Retina (tissue), 1 donor: ENCODE measurements around the gene ANKRD44.
A peak's percentile ranks its signal among the peaks of the same experiment; 100 is the strongest.

Experiments used
- DNase-seq: peaks from one replicate; pipeline ENCODE4 v3.0.0-alpha.2; 2016

ANKRD44 gene

DNA sequence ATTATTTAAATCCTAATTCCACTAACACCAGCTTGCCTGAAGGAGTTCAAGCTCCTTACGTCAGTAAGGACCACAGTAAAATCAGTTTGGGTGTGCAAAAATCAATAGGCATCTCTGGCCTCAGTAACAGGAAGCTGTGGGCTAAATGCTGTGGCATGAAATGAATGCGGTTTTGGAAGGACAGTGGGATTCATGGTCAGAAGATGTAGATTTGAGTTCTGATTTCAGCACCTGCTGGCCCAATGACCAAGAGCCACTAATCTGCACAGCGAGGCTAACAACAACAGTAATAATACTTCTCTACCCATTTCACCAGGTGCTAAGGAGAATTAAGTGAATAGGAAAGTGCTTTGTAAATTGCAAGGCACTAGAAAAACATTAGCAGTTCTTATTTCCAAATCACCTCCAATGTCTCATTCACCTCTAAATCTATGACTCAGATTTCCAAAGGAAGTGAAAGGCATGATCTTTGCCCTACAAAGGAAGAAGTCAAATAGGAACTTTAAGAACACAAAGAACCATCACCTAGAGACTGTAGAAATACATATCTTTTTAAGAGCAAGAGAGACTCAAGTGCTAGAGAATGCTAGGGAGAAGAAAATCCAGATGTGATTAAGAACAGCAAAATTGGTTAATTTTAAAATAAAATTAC lies 172.6 kb downstream of the ANKRD44 start:
- no peak for DNase-seq

DNA sequence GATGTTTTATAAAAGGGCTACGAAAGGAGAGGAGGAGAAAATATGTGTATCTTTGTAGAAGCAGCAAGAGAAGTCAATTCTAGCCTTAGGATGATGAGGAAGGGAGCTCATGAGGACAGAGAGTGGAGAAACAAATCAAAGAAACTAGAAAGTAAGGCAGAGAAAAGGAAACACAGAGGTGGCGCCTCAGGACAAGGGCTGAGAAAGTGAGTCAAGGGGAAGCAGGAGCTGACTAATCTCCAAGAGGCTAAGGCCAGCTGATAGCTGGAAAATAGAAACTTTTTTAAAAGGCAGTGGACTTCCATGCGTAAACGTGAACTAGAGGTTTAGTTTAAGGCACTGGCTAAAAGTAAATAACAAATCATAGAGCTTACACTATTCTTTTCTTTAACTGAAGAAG lies 173.3 kb downstream of the ANKRD44 start:
- DNase-seq = no peak

DNA sequence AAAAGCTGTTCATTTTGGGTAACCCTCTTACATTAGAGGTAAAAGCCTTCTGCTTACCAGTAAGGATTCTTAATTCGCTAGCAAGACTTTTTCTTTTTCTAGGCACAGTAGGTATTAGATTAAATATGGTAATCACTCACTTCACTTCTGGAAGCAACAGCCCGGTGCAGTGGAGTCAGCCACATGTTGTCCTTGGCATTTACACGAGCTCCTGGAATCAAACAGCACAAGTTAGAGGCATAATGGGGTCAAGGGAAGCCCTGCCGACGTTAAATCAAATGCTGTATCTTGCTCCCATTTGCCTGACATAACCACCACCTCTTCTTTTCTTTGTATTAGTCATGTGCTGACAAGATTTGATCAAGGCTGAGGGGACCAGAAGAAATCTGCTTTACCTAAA lies 174.1 kb downstream of the ANKRD44 start:
- no peak for DNase-seq

DNA sequence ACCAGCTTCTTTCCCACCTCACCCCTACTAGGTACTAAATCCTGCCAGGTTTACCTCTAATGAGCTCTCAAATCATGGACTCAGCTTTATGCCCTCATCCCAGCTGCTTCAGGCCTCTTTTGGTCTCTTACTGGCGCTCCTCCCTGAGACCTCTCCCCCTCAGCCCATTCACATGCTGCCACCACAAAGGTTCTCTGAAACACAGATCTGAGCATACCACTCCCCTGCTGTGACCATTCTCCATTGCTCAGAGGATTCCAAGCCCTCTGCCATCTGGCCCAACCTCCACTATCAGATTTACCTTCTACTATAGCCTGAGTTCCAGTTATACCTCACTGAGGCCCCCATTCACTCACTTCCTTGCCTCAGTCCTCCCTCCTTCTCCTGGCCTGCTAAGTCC lies 174.8 kb downstream of the ANKRD44 start:
- DNase-seq = no peak

DNA sequence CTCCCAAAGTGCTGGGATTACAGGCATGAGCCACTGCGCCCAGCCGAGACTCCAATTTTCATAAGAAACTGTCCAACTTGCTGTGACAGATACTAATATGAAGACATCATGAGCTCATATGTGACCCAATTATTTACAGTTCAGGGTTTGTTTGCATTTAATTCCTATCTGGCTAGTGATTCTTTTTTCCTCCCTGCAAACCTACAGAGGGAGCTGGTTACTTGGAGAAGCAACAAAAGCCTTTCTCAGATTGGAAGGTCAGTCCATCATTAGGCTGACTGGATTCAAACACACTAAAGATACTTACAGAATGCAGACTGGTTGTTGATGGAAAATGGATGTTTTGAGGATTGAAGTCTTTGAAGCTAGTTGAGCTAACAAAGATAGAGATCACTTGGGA lies 176.4 kb downstream of the ANKRD44 start:
- DNase-seq = no peak

DNA sequence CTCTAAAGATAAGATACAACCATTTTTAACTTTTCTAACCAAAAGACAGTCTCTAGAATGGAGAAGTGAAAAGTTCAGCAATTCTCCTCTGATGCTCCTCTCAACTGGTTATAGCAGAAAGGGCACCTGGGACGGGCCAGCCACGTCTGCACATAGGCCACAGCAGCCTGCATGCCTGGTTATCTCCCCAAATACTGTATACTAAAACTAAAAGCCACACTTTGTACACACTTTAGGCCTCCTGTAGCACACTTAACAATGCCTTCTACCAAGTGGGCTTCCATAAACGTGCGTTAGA lies 179.1 kb downstream of the ANKRD44 start:
- no peak for DNase-seq

DNA sequence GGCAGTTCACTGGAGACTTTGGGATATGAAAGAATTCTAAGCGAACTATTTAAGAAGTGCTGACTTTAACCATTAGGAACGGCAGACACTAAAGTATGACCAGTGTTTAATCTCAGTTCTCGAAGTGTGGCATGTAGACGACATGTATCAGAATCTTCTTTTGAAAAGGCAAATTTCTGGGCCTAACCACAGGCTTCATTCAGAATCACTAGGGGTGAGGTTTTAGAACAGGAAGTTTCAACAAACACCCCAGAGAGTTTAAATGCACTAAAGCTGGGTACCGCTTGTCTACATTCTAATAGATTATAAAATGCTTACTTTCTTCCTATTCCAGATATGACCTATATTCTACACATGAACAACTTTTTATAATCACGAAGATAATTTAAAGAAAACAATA lies 180.3 kb downstream of the ANKRD44 start:
- DNase-seq = no peak

DNA sequence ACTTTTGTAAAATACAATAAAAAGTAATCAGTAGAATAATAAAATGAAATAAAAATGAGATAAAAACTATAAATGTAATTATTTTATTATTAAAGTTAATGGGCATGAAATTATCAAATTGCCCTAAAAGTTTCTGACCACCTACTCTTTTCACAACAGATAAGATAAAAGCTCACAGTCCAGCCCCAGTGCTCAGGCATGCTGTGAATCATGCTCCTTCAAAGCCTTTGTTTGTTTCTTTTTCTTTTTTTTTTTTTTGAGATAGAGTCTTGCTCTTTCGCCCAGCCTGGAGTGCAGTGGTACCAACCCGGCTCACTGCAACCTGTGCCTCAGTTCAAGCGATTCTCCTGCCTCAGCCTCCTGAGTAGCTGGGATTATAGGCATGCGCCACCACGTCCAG lies 181.7 kb downstream of the ANKRD44 start:
- DNase-seq = no peak

DNA sequence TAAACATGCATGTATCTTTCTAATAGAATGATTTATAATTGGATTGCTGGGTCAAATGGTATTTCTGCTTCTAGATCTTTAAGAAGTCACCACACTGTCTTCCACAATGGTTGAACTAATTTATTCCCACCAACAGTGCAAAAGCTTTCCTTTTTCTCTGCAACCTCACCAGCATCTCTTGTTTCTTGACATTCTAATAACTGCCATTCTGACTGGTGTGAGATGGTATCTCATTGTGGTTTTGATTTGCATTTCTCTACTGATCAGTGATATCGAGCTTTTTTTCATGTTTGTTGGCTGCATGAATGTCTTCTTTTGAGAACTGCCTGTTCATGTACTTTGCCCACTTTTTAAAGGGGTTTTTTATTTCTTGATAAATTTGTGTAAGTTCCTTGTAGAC lies 182.5 kb downstream of the ANKRD44 start:
- no peak for DNase-seq

DNA sequence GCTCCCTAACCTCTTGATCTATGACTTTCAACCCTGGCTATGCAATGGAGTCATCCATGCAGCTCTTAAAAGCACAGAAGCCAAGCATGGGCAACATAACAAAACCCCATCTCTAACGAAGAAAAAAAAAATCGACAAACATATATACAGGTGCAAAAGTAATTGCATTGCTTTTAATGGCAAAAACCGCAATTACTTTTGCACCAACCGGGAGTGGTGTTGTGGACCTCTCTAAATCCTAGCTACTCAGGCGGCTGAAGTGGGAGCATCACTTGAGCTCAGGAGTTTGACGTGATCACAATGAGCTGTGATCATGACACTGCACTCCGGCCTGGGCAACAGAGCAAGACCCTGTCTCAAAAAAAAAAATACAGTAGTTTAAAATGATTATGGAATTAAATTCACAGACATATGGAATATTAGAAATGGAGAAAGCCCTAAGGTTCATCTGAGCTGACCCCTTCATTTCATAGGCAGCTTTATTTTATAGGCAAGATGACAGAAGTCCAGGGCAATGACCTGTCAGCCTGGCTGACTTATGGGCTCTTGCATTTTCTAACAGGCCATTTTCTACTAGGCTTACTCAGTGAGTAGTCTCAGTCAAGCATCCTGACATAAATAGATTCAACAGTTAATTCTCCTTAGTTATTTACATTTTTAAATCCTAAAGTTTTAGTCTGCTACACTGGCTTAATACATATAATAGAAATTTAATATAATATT lies 183.8 kb downstream of the ANKRD44 start:
- no peak for DNase-seq

DNA sequence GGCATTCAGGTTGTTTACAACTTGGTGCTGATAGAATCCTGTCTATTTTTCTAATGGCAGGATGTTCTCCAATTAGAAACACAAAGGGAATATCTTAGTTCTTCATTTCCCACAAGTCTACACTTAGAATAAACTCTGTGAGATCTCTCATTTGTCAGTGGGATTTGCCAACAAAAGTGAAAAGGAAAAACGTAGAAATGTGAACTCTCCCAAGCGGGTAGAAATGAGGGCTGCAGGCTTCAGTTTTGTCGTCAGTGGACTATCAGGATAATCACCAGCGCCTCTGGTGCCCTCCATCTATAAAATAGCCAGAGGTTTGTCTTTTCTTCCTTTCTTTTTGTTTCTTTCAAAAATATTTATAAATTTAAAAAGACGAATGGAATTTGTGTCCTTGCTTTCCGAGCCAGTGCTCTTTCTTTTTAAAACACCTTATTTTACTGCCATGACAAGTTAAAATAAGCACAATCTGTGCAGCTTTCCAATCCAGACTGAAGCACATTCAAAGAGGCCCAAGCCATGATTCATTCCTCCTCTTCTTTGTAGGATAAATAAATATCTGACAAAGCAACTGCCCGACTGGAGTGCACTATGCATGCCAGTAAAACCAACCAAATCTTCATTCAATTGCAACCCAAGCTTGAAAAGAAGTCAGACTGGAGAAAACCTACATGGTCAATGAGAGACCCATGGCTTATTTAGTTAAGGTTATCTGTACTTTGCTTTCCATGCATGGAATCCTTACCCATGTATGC lies 185.8 kb downstream of the ANKRD44 start:
- DNase-seq = no peak

DNA sequence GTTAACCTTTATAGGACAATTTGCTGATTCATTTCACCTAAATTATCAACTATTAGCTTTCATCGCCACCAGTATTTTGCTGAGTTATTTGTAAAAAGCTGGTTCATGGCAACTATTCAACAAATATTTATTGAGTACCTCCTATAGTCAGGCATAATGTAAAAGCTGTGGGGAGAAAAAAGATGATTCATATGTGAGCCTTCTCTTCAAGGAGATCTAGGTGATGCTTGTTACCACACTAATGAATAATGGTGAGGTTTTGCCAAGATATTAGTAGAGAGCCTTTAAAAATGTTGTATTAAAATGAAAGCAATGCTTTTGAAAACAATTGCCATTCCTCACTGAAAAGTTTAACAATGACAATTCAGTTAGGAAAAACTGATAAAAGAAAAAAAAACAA lies 187.8 kb downstream of the ANKRD44 start:
- DNase-seq = no peak

DNA sequence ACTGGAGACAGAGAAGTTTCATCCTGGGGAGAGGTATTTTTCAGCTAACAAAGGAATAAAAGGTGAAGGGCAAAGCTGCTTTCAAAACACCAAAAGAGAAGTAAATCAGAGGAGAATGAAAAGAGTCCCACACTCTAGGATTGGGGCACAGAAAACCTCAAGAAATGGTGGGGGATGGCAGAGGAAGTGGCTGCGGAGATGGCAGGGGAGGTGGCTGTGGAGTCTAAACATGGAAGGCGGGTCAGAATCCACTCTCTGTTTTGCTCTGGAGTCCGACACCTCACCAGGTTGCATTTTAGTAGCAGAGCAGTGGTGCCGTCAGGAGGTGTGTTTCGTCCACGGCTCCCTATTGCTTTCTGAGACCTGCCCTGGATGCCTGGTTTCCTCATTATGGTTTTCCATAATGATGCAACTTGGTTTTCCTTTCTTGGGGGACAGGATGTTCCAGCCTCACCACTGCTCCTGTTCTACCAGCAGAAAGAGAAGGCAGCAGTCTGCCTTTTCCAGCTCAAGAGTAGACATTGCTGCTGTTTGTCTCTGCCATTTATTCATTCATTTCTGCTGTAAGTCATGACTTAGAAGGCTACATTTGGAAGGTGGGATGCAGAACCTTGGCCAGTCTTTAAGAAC lies 188.7 kb downstream of the ANKRD44 start:
- no peak for DNase-seq

DNA sequence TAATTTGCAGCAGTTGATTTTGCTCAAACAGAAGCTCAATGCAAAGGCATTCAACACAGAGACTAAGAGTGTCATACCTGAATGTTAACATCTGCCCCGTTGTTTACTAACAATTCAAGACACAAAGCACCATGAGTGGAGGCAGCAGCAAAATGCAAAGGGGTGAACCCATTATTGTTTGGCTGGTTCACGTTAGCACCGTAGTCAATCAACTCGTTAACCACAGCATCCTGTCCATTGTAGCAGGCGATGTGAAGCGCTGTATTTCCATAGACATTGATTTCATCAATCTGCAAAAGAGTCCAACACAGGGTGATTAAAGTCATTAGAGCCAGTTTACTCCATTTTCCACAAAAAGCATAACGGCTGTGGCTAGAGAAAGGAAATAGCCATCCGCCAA lies 189.3 kb downstream of the ANKRD44 start:
- no peak for DNase-seq

DNA sequence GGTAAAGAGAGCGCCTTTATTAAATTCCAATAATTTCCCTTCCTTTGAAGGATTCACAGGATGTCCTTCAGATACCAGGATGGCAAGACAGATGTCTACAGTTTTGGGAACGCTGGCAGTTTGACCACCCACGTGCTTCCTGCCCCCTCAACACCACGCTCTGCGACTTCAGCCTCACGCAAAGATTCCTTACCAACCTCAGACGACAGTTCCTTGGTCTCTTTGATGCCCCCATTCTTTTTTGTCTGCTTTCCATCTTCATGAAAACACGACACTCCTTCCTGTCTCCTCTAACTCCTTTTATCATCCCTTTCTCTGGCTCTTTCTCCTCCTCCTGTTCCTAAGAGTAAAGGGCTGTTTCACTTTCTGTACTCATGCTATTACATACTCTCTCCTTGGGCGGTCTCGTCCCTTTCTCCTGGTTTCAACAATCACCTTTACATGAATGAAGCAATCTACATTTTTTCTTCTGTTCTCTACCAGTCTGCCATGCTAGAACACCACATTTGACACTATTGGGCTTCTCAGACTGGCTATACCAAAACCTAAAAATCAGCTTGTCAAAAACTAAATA lies 194.2 kb downstream of the ANKRD44 start:
- DNase-seq = no peak

DNA sequence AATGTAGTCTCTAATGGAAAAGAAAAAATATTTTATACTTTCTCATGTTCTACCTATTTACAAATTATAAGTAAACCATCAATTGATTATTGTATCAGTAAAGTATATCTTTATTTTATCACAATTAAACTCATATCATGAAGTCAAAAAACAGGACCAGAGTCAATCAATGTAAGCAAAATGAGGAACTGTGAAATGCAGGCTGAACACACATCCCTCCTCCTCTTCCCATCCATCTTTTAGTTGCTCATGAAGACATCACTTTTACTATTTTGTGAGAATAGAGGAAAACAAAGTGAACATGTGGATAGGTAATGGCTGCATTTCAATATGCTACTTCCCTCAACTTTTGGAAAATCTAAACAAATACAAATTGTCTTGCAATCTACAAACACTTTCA lies 195.3 kb downstream of the ANKRD44 start:
- no peak for DNase-seq

DNA sequence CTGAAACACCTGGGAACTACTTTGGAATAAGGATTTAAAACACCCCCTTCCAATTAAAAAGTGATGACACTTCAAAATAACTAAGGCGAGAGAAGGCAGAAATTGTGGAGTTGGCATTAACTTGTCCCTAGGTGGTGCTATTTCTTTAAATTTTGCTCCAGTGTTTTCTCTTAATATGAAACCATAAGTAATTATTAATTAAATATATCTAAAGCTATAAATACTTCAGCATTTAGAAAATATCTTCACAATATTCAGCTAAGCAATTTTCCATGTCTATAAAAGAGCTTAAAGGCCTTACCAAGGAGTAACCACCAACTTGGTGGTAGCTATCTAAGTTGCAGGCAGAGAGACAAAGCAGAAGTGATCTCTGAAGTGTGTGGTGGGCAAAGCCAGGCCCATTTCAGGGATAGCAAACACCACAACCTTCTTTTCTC lies 197.3 kb downstream of the ANKRD44 start:
- DNase-seq = peak; percentile 38

DNA sequence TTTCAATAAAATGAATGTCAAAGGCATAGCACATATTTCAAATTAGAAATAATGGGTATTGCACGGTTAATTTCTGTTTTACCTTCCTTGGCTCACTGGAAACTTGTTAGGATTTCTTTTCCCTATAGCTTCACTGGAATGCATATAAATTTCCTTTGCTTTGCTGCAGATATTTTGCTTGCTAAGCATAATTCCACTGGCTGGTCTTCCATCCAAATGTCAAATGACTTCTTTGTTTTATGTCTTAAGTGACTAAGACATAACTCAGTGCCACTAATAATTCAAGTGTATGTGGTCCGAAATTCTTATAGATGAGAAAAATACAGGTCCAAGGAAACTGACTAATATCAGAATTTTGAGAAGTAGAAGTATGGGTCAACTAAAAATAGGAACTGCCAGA lies 201.3 kb downstream of the ANKRD44 start:
- DNase-seq = no peak

DNA sequence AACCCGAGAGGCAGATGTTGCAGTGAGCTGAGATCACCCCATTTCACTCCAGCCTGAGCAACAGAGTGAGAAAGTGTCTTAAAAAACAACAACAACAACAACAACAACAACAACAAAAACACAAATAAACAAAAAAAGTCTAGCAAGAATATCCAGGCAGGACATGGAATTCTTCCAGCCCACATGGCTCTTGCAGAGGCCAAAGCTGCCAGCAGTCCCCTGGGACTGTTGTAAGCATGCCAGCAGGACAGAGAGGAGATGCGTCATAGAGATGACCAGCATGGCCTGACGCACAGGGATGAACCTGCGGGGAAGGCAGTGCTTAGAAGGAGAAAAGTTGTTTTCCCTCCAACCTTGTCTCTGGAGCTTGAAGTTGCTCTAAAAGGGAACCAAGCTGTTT lies 201.8 kb downstream of the ANKRD44 start:
- no peak for DNase-seq

DNA sequence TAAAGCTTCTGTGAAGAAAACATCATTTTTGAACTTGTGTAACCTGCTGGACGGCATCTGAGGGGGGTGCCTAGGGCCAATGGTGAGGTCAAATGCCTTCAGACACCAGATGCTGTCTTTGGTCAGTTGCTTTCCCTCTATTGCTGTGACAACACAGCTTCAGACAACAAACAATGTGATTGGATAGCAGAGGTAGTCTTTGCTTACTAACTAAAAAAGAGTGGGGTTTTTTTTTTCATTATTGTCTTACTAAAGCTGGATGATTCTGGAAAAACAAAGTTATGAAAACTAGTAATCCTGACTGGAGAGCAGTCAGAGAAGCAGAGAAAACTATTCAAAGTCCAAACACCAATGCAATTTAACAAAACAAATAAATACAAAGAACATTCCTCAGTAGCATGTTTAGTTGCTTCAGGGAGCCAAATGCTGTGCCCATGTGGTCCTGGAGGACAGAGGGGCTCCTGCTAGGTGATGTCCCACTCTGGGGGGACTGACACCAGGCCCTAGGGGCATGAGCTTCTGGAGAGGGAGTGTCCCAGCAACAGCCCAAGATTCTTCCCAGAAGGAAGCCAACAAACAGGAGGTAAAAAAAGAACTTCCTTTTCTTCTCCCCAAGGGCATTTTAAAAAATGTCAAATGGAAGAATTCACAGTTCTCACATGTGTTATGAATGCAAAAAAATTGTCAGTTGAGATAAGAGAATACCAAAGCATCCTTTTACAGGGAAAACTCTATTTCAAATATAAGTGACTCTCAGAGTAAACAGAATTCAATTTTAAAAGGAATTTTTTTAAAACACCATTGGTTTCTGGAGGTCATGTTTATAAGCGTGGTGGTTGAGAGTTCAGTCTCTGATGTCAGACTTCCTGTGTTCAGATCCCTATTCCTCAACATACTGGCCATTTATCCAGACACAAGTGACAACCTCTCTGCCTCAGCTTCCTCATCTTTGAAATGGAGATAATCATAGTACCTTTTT lies 203.0 kb downstream of the ANKRD44 start:
- no peak for DNase-seq

DNA sequence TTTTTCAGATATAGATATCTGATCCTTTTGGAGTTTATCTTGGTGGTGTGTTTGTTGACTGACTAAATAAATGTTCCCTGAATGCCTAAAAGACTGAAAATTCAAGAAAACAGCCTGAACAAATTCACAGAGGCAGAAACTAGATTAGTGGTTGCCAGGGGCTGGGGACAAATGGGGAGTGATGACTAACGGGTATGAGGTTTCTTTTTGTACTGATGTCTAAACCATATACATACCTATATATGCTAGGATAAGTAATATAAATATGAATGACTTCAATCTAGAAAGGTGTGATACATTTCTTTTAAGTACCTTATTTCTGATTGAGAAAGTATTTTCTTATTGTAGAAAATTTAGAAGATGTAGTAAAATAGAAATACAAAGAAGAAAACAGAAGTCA lies 207.2 kb downstream of the ANKRD44 start:
- DNase-seq = no peak

DNA sequence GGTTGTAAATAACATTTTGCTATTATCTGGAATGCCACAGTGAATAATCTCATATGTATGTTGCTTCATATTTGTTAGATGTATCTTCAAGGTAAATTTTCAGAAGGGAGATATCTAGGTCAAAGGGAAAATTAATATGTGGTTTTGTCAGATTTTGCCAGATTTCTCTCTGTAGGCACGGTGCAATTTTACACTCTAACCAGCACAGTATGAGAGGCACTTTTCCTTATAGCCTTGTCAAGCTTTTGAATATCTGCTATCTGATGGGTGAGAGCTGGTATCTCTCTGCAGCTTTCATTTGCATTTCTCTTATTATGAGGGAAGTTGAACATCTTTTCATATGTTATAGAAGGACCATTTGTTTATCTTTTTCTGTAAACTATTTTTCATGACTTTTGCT lies 208.3 kb downstream of the ANKRD44 start:
- DNase-seq = no peak
